Aorta (tissue), 5 donors: ENCODE results near the gene SRGAP3. TPM values are rescaled to one million over a fixed set of nuclear protein-coding genes. Genes with fewer than 3 reads are reported as not detected.

Source experiments
- ATAC-seq: fragments of 200-7000 bp; cut with Tn5 transposase; one replicate; pipeline ENCODE4 v1.9.1; 2022; ENCODE audit warnings: moderate library complexity; ENCODE audit not compliant: low FRiP score
- DNase-seq, 2 donors: peaks; one replicate each; pipeline ENCODE4 v3.0.0-alpha.2; 2020
- H3K27ac ChIP-seq, 2 donors: one replicate each; pipeline ENCODE4 v1.5.1; 2013; ENCODE audit warnings: low read length in 2 of 2, mild to moderate bottlenecking in 2 of 2, moderate library complexity in 2 of 2, control low read depth in 1 of 2, inconsistent platforms in 1 of 2, low read depth in 1 of 2
- H3K27me3 ChIP-seq, 2 donors: one replicate each; pipeline ENCODE4 v1.6.1; 2013; ENCODE audit warnings: control low read depth in 1 of 2, low read length in 1 of 2, mild to moderate bottlenecking in 1 of 2, moderate library complexity in 1 of 2; ENCODE audit not compliant: insufficient read depth in 2 of 2, control insufficient read depth in 1 of 2
- H3K36me3 ChIP-seq, 2 donors: one replicate each; pipeline ENCODE4 v1.6.1; 2013; ENCODE audit warnings: control low read depth in 1 of 2, low read length in 1 of 2, mild to moderate bottlenecking in 1 of 2; ENCODE audit not compliant: insufficient read depth in 2 of 2, control insufficient read depth in 1 of 2
- H3K4me1 ChIP-seq, 2 donors: one replicate each; pipeline ENCODE4 v1.6.1; 2013; ENCODE audit warnings: low read length in 2 of 2, control low read depth in 1 of 2, mild to moderate bottlenecking in 1 of 2, moderate library complexity in 1 of 2; ENCODE audit not compliant: insufficient read depth in 2 of 2, control insufficient read depth in 1 of 2
- H3K4me3 ChIP-seq, 2 donors: one replicate each; pipeline ENCODE4 v1.5.1; 2013; ENCODE audit warnings: low read length in 2 of 2, control low read depth in 1 of 2, mild to moderate bottlenecking in 1 of 2
- H3K9me3 ChIP-seq: one replicate; pipeline ENCODE4 v1.6.1; 2013; ENCODE audit warnings: mild to moderate bottlenecking, low read length; ENCODE audit not compliant: control insufficient read depth
- WGBS, 2 donors: extraction: QIAGEN DNeasy Blood & Tissue Kit; methylation state at CpG; one replicate each; pipeline ENCODE4 v1.1.7; 2013; 5-methylcytosine and 5-hydroxymethylcytosine counted together
- intact Hi-C, 2 donors: fragments of 100-400 bp; cut with DNase I; formaldehyde crosslinking; loops; one replicate each; pipeline versions ENCODE4 v1.14.2 to v1.15.0; 2022
- polyA plus RNA-seq, 2 donors: library from polyadenylated mRNA; stranded (reverse); fragments of 200-250 nt; gene quantifications; one replicate each; pipeline ENCODE4 v1.2.3, GENCODE V29; 2013
- total RNA-seq, 2 donors: library from RNA; stranded (reverse); fragmentation: NEBNext Ultra II Directional; extraction: Animal tissue kit (Norgen Biotek cat#: 25700); gene quantifications; one replicate each; pipeline ENCODE4 v1.2.1, GENCODE V29; 2021
- donor health status: healthy with polysubstance abuse.
- donor health status: Bipolar disorder and iron deficiency.
- donor health status: DM: no; HTN: no; CAD: no.
- donor health status: DM: no; HTN: no; CAD: no.
- donor health status: DM: yes; HTN: yes; CAD: no.

SRGAP3 gene
- total and polyA plus RNA-seq, 4 donors: 0.26 to 11.7 (median 1.3) TPM

DNA sequence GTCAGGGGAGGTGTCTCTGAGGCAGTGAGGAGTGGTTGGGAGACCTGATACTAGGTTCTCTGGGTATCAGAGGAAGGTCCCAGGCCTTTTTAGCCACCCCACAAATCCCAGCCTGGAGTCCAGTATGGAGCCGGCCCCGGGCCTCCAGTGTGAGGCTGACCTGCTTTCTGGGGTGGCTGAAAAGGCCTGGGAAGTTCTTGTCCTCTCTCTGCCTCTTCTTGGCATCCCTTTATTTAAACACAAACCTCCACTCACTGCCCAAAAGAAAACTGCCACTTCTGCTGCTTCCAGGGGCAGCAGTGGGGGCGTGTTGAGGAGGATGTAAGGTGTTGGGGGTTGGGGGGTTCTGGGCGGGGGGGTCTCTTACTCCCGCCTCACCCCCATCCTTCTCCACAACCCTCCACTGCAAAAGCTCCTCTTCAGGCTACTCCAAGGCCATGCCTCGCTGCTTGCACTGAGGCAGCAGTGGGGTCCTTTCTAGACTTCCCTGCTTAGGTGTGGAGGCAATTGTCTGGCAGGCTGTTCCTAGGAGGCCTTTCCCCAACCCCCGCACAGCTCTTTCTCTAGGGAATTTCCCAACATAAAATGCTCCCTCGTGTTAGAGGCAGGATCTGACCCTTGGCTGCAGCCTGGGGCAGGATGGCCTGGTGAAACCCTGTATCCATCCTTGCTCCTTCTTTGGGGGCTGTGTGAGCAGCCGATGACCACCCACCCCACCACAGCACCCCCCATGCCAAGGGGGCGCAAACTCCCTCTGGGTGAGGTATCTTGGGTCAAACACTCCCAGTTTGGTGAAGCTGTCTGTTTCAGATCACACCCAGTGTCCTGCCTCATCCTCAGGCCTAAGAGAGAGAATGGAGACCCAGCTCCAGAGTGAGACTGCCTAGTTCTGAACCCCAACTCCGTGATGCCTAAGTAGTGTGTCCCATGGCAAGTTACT is 274.1 kb downstream of the SRGAP3 start:
- 78 to 80% methylated on average over 11 of the region's 11 CpGs for WGBS, 2 donors
- Histone ChIP-seq H3K36me3 (no peaks in the 10 kb centered on the region), H3K4me1 (no peaks in the 10 kb centered on the region), H3K27me3 (no peaks in the 10 kb centered on the region), H3K9me3 (peaks cover 5% of the 10 kb centered on the region), H3K4me3 (no peak overlapping the region), H3K27ac (no peak overlapping the region)
- no peak for ATAC-seq
- no peak for DNase-seq
- intact Hi-C loops: no loop called here

DNA sequence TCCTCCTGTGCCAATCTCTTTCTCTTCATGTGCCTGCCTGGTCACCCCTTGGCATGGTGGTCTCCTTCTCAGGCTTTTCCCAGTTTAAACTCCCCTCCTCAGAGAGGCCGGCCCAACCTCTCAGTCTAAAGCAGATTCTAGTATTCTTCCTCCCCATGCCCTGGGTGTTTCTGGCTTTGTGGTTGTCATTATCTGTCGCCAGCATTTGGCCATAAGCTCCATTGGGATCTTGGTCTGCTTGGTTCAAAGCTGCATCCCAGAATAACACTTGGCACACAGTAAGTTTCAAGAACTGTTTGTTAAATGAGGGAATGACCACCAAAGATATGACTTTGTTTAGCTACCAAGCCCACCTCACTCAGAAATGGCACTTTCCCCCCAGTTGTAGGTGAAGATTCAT is 275.0 kb downstream of the SRGAP3 start:
- intact Hi-C loops: loop anchor here (5.0 kb wide), 1 partner anchor 93 kb away; no protein-coding TSS in a partner anchor
- H3K4me1 ChIP-seq: no peaks in the 10 kb centered on the region
- DNase-seq: no peak
- no peak overlapping the region for H3K4me3 ChIP-seq
- H3K9me3 ChIP-seq: peaks cover 5% of the 10 kb centered on the region
- ATAC-seq: no peak
- H3K27me3 ChIP-seq: no peaks in the 10 kb centered on the region
- no peak overlapping the region for H3K27ac ChIP-seq
- H3K36me3 ChIP-seq: no peaks in the 10 kb centered on the region
- WGBS, 2 donors: 91 to 98% methylated on average over 2 of the region's 2 CpGs

DNA sequence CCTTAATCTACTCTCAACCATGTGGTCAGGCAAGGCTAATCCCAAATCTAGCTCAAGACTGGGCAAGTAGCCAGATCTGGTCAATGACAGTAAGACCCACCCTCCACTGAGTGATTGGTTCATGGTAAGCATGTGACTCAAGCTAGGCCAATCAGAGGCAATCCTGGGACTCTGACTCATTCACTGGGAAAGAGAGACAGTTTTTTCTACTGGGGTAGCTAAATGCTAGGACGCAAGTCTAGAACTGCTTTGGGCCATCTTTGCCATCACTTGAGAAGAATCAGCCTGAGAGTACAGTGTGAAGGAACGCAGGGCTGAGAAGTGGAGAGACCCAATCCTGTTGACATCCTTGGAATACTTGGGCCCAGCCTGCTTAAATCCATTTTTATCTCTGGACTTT is 276.8 kb downstream of the SRGAP3 start:
- ATAC-seq (no peak), DNase-seq (no peak)
- intact Hi-C loops: loop anchor here (5.0 kb wide), 1 partner anchor 95 kb away; no protein-coding TSS in a partner anchor
- H3K9me3 ChIP-seq: no peaks in the 10 kb centered on the region
- 90 to 92% methylated on average over 2 of the region's 2 CpGs for WGBS, 2 donors
- H3K4me1 ChIP-seq: no peaks in the 10 kb centered on the region
- no peaks in the 10 kb centered on the region for H3K27me3 ChIP-seq
- no peak overlapping the region for H3K4me3 ChIP-seq
- no peaks in the 10 kb centered on the region for H3K36me3 ChIP-seq
- H3K27ac ChIP-seq: no peak overlapping the region

DNA sequence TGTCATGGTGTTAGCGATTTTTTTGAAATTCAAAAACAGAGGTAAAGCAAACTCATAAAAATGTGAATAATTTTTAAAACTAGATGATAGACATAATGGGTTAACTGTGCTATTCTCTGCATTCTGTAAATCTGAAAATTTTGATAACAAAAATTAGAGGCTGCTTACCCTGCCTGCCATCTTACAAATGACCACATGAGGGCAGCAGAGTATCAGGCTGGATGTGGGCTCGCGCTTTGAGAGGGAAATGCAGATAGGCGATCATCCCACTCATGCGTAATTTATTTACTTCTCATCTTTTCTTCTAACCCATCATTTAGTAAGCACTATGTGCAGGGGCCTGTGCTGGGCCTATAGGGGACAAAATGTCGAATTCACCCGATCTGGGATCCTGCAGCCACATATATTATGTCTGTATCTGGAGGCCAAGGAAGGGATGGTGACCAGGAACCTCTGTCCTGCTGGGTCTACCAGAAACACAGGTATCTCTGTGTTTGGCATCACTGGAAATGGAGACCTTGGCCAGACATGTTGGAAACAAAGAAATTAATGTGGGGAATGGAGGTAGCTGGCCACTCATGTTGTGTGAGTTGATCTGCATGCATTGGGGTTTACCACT is 278.4 kb downstream of the SRGAP3 start:
- Histone ChIP-seq H3K4me1 (no peaks in the 10 kb centered on the region), H3K9me3 (no peaks in the 10 kb centered on the region), H3K27ac (no peak overlapping the region), H3K27me3 (no peaks in the 10 kb centered on the region), H3K36me3 (no peaks in the 10 kb centered on the region), H3K4me3 (no peak overlapping the region)
- WGBS, 2 donors: 1% methylated on average over 7 of the region's 7 CpGs
- ATAC-seq (peak; percentile 85), DNase-seq (no peak)
- intact Hi-C loops: loop anchor here (1.0 to 5.0 kb wide), 3 partner anchors 96 to 332 kb away; no protein-coding TSS in a partner anchor

DNA sequence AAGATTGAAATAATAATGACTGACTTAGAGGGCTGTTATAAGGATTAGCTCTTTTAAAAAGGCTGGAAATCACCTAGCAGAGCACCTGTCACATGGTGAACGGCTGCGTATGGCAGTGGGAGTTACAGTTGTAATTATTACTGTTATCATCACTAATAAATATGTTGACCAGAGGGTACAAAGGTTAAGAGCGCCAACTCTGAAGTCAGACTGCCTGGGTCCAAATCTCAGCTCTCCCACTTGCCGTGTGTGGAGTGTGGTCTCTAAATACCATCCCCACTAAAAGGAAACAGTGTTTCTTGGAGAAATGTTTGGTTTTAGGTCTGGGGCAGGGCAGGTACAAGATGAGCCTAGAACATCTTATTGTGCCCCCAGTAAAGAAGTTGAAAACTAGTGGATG is 280.2 kb downstream of the SRGAP3 start:
- H3K9me3 ChIP-seq: no peaks in the 10 kb centered on the region
- ATAC-seq (no peak), DNase-seq (no peak)
- H3K4me3 ChIP-seq: no peak overlapping the region
- WGBS, 2 donors: 66 to 68% methylated on average over 4 of the region's 4 CpGs
- H3K36me3 ChIP-seq: no peaks in the 10 kb centered on the region
- intact Hi-C loops: no loop called here
- H3K27me3 ChIP-seq: no peaks in the 10 kb centered on the region
- H3K27ac ChIP-seq: no peak overlapping the region
- no peaks in the 10 kb centered on the region for H3K4me1 ChIP-seq

DNA sequence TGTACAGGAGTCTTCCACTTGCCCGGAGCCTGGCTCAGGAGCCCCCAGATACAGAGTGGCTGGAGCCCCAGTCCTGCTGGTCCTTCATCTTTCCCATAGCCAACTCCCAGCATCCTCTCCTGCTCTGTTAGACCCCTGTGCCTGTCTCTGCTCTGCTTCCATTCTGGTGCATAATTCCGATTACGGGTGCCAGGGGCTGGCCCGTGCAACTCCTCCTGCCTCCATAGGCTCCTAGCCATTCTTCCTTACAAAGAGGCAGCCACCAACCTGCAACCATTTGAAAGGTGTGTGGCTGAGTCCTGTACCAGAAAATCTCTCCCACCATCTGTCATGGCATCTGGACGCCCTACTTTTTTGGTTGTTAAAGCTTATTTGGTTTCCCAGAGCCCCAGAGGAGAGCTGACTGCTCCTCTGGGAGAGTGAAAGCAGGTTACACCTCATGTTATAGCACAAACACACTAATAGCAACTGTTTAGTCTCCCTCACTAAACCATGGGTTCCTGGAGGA is 281.0 kb downstream of the SRGAP3 start:
- intact Hi-C loops: no loop called here
- DNase-seq (no peak), ATAC-seq (no peak)
- no peaks in the 10 kb centered on the region for H3K36me3 ChIP-seq
- no peaks in the 10 kb centered on the region for H3K4me1 ChIP-seq
- no peaks in the 10 kb centered on the region for H3K27me3 ChIP-seq
- 56 to 59% methylated on average over 5 of the region's 5 CpGs for WGBS, 2 donors
- H3K4me3 ChIP-seq: no peak overlapping the region
- no peaks in the 10 kb centered on the region for H3K9me3 ChIP-seq
- no peak overlapping the region for H3K27ac ChIP-seq

DNA sequence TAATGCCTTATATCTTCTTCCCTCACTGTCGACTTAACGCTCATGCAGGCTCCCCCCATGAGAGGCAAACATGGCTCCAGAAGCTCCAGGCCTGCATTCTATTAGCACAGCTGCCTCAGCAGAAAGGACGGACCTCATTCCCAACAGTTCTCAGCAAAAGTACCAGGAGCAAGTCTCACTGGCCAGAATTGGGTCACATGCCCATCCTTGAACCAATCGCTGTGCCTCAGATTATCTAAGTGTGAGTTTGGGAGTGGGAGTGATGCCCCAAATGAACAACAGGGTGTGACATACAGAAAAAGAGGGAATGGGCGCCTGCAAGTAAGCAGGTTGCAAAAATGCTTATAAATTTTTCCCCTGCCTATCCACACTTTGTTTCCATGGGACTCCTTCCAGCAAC is 281.9 kb downstream of the SRGAP3 start:
- H3K9me3 ChIP-seq: no peaks in the 10 kb centered on the region
- intact Hi-C loops: no loop called here
- ATAC-seq: no peak
- 76 to 81% methylated on average over 5 of the region's 5 CpGs for WGBS, 2 donors
- H3K36me3 ChIP-seq: no peaks in the 10 kb centered on the region
- no peaks in the 10 kb centered on the region for H3K27me3 ChIP-seq
- H3K4me3 ChIP-seq: no peak overlapping the region
- no peak for DNase-seq
- H3K27ac ChIP-seq: no peak overlapping the region
- H3K4me1 ChIP-seq: peaks cover 0 to 1% of the 10 kb centered on the region in 2 donors

DNA sequence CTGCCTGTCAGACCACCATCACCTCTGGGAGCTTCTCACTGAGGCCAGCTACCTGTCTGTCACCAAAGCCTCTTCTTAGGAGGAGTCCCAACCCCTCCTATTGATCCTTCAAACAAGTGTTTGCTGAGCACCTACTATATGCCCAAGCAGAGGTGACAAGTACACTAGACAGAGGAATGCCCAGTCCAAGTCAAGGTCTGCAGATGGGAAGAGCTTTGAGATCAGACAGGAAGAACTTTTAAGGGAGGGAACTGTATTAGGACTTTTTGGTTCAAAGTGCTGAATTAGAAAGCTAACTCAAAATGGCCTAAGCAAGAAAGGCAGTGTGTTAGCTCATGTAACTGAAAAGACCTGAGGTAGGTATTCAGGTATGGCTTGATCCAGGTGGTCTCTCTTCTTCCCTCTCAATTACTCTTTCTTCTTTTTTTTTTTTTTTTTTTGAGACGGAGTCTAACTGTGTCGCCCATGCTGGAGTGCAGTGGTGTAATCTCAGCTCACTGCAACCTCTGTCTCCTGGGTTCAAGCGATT is 282.6 kb downstream of the SRGAP3 start:
- no peak overlapping the region for H3K4me3 ChIP-seq
- peaks cover 0 to 4% of the 10 kb centered on the region in 2 donors for H3K4me1 ChIP-seq
- H3K27me3 ChIP-seq: no peaks in the 10 kb centered on the region
- H3K9me3 ChIP-seq: no peaks in the 10 kb centered on the region
- DNase-seq: no peak
- H3K36me3 ChIP-seq: no peaks in the 10 kb centered on the region
- no peak overlapping the region for H3K27ac ChIP-seq
- ATAC-seq: no peak
- intact Hi-C loops: no loop called here
- WGBS, 2 donors: 65 to 100% methylated on average over 3 of the region's 3 CpGs
